Left ventricle myocardium inferior (tissue), 1 donor: ENCODE results near the gene FCF1. TPM values are rescaled to one million over a fixed set of nuclear protein-coding genes. Genes with fewer than 3 reads are reported as not detected.
A peak's percentile ranks its signal among the peaks of the same experiment; 100 is the strongest.

ENCODE experiments used
- DNase-seq: peaks from one replicate; pipeline ENCODE4 v3.0.0-alpha.2; 2020
- H3K27ac ChIP-seq: fragments of 200-600 bp; replicated peaks from 2 replicates; pipeline ENCODE4 v1.8.0; 2021
- H3K27me3 ChIP-seq: fragments of 200-600 bp; 2 replicates; pipeline ENCODE4 v1.8.0; 2021; ENCODE audit warnings: low read depth
- H3K36me3 ChIP-seq: fragments of 200-600 bp; 2 replicates; pipeline ENCODE4 v1.8.0; 2021
- H3K4me1 ChIP-seq: fragments of 200-600 bp; 2 replicates; pipeline ENCODE4 v1.8.0; 2021
- H3K4me3 ChIP-seq: fragments of 200-600 bp; 2 replicates; pipeline ENCODE4 v1.8.0; 2021; ENCODE audit warnings: mild to moderate bottlenecking, moderate library complexity
- H3K9me3 ChIP-seq: fragments of 200-600 bp; replicated peaks from 2 replicates; pipeline ENCODE4 v1.8.0; 2021
- intact Hi-C: fragments of 100-400 bp; cut with micrococcal nuclease; formaldehyde crosslinking; loops from one replicate; pipeline ENCODE4 v1.11.0; 2022
- long read RNA-seq: library from polyadenylated mRNA; unstranded; transcript quantifications from one replicate; pipeline ENCODE4 v2.0.0, GENCODE V29; 2021
- total RNA-seq: library from RNA; stranded (reverse); fragmentation: NEBNext Ultra II Directional; extraction: Animal tissue kit (Norgen Biotek cat#: 25700); gene quantifications from one replicate; pipeline ENCODE4 v1.2.1, GENCODE V29; 2021
- TF ChIP-seq, protein P1 (sequence below): fragments of 200-600 bp; IDR thresholded peaks from 2 replicates; pipeline ENCODE4 v1.8.0; 2021; ENCODE audit warnings: antibody characterized with exemption, mild to moderate bottlenecking, borderline replicate concordance
- donor health status: DM: no; HTN: yes; CAD: no; lungs with severe emphysema.

The FCF1 gene
- 42.7 TPM for total RNA-seq
- long read RNA-seq: 0 reads

DNA sequence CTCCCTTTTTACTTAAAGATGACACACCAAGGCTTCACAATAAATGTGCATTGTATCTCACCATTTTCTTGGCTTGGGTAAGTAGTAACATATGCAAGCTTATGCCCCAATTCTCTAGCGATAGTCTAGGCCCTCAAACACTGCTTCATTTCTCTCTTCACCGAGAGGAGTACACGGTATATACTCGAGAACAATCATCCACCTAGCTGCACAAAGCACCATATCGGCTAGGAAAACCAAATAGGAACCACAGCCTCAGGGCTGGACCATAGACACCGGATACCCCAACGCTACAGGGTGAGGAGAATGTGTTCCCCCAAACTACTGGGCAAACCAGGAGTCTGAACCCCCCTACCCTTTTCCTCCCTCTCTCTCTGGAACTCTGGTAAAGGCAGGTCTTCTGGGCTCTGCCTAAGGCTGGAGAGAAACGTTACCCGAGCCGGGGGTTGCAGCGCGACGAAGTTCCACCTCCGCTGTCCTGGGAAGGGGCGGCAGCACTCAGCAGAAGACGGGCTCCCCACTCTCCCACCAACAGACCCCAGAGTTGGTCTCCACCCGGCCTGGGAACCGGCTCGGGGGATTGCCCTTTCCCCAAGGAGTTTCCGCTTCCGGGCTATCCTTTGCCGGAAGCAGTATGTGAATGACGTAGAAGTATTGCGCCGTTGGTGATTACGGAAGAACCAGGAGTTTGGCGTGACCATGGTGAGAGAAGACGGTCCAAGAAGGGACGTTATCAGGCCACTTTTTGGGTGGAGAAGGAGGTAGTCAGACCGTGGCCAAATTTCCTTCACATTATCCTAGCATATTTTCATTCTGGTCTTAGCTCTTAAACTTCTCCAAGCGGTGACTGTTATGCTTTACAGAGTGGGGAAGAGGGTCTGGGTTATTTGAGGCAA is at the start of gene FCF1, which contains the start of gene AREL1:
Gene FCF1 (plus strand): TSS at position 646 of the 896 bp plus-strand sequence. CDS start 54 bp downstream, at position 700.
Gene AREL1 (minus strand): TSS at position 582 of the 896 bp plus-strand sequence. CDS start 27,465 bp downstream, outside the sequence.
- Histone ChIP-seq H3K27me3 (no peaks in the 10 kb centered on the region), H3K4me1 (peaks cover 57% of the 10 kb centered on the region)

DNA sequence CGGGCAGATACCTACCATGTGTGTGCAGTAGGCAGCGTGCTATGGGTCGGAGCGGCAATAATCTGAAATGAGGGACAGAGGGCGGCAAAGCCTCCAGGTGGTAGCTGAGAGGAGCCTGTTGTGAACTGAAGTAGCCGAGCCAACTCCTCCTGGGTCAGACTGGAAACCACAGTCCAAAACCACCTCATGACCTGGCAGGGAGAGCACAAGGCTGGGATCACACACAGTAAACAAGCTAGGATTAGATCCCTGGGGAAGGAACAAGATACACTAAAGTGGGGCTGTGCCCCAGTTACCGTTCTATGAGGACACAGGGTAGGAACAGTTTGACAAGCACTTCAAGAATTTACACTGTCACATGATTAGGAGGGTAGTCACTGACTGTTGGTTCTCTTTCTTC is 49.1 kb upstream of the FCF1 start:
- H3K4me1 ChIP-seq: peaks cover 43% of the 10 kb centered on the region
- TF ChIP-seq, protein P1, sequence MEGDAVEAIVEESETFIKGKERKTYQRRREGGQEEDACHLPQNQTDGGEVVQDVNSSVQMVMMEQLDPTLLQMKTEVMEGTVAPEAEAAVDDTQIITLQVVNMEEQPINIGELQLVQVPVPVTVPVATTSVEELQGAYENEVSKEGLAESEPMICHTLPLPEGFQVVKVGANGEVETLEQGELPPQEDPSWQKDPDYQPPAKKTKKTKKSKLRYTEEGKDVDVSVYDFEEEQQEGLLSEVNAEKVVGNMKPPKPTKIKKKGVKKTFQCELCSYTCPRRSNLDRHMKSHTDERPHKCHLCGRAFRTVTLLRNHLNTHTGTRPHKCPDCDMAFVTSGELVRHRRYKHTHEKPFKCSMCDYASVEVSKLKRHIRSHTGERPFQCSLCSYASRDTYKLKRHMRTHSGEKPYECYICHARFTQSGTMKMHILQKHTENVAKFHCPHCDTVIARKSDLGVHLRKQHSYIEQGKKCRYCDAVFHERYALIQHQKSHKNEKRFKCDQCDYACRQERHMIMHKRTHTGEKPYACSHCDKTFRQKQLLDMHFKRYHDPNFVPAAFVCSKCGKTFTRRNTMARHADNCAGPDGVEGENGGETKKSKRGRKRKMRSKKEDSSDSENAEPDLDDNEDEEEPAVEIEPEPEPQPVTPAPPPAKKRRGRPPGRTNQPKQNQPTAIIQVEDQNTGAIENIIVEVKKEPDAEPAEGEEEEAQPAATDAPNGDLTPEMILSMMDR: peak; percentile 36
- H3K27me3 ChIP-seq: no peaks in the 10 kb centered on the region
- H3K36me3 ChIP-seq: peaks cover 79% of the 10 kb centered on the region
- intact Hi-C loops: no loop called here
- H3K27ac ChIP-seq: peak overlapping the region; percentile 81
- no peaks in the 10 kb centered on the region for H3K9me3 ChIP-seq
- peak; percentile 57 for DNase-seq
- no peak overlapping the region for H3K4me3 ChIP-seq

More for the DNA sequence above, at the start of gene FCF1, which contains the start of gene AREL1:
- Histone ChIP-seq H3K4me3 (peak within 1 kb of the TSS; percentile 79), H3K36me3 (peaks cover 29% of the 10 kb centered on the region), H3K9me3 (no peaks in the 10 kb centered on the region), H3K27ac (peak within 1 kb of the TSS; percentile 82)
- DNase-seq: peak; percentile 66
- TF ChIP-seq, protein P1: no peak
- intact Hi-C loops: no loop called here

GRCh38 chr14:74664717-74665116 is 48.2 kb upstream of the FCF1 start:
- Histone ChIP-seq H3K4me1 (peaks cover 43% of the 10 kb centered on the region), H3K9me3 (no peaks in the 10 kb centered on the region), H3K27me3 (no peaks in the 10 kb centered on the region), H3K36me3 (peaks cover 79% of the 10 kb centered on the region), H3K27ac (peak overlapping the region; percentile 81), H3K4me3 (no peak overlapping the region)
- TF ChIP-seq, protein P1: no peak
- no peak for DNase-seq
- intact Hi-C loops: no loop called here

DNA sequence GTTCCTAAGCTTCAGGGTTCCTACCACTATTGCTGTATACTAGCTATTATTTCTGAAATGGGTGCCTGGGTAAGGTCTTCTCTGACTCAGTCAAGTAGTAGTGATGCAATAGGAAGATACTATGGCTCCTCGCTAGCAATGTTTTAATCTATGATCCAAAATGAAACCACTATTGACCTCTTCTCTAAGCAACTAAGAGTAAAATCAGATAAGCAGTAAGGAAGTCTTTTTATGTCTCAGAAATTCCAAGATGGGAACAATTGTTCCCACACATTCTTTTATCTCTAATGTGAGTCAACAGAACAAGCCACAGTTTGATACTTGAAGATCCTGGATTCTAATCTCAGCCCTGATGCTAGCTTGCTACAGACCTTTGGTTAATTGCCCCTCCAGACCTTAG is 45.2 kb upstream of the FCF1 start:
- no peaks in the 10 kb centered on the region for H3K27me3 ChIP-seq
- no peak overlapping the region for H3K27ac ChIP-seq
- intact Hi-C loops: no loop called here
- no peaks in the 10 kb centered on the region for H3K9me3 ChIP-seq
- TF ChIP-seq, protein P1: no peak
- H3K4me1 ChIP-seq: peaks cover 27% of the 10 kb centered on the region
- H3K36me3 ChIP-seq: peaks cover 87% of the 10 kb centered on the region
- no peak for DNase-seq
- H3K4me3 ChIP-seq: no peak overlapping the region

DNA sequence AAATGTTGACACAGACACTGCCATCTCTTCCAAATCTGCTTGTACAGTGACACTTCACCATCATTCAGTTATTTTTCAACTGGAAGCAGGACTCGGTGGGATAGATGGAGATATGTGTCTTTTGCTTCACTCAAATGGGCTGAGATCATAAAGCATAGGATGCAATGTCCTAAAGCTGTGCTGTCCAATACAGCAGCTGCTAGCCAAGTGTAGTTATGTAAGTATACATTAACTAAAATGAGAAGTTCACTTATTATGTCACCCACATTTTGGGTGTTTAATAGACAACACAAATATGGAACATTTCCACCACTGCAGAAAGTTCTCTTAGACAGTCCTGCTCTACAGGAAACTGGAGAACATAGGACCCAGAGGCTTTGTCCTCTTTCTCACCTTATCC is 43.7 kb upstream of the FCF1 start:
- Histone ChIP-seq H3K9me3 (no peaks in the 10 kb centered on the region), H3K27me3 (no peaks in the 10 kb centered on the region), H3K27ac (no peak overlapping the region), H3K4me1 (peaks cover 12% of the 10 kb centered on the region), H3K4me3 (no peak overlapping the region), H3K36me3 (peaks cover 90% of the 10 kb centered on the region)
- intact Hi-C loops: no loop called here
- TF ChIP-seq, protein P1: no peak
- no peak for DNase-seq
